ENCODE results near the gene TMEM94. TPM values are rescaled to one million over a fixed set of nuclear protein-coding genes. Genes with fewer than 3 reads are reported as not detected.

TMEM94 gene
- total RNA-seq, 6 experiments from 2014 or later, result 24.2 to 47.1 (median 29.6) TPM

- 83% methylated on average over 7 of the region's 7 CpGs for WGBS (ENCODE audit: insufficient coverage, low coverage, low lambda C conversion rate, missing lambda C conversion rate)
- intact Hi-C loops (cut with DNase I), result no loop called here
- H3K36me3 ChIP-seq, result peaks cover 0 to under 1% (median 0%) of the 10 kb centered on the region in 4 donors
- no peak for ATAC-seq
- H3K4me1 ChIP-seq, result peaks cover 0 to 9% (median 0%) of the 10 kb centered on the region in 4 donors
- DNase-seq, result no peak
- no peak overlapping the region for H3K27ac ChIP-seq
- H3K9me3 ChIP-seq, result no peaks in the 10 kb centered on the region
- no peaks in the 10 kb centered on the region for H3K27me3 ChIP-seq
- no peak for TF ChIP-seq POLR2A (IDR thresholded peaks at IDR 0.05)
- no peak for TF ChIP-seq CTCF (IDR thresholded peaks at IDR 0.05)
- no peak overlapping the region for H3K4me3 ChIP-seq
Measured at GRCh38 chr17:75478508-75478907, 22.1 kb downstream of the TMEM94 start.

DNA sequence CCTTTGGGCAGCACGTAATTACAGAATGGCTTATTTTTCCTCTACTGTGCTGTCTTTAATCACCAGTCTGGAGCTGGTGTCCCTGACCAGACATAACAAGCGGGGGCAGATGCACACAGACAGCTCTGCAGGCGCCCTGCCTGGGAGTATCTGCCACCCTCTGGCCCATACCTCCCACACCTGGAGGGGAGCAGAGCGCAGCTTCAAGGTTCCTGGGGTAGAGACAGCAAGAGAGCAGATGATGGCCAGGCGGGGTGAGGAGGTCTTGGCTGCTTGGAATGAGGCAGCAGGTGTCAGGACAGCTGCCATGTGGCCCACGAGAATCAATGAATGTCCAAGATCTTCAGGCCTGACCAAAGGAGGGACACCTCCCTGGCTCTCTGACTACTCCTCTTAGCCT, 23.8 kb downstream of the TMEM94 start:
- Histone ChIP-seq H3K4me1 (peaks cover 0 to 9% (median 0%) of the 10 kb centered on the region in 4 donors), H3K36me3 (no peaks in the 10 kb centered on the region), H3K27me3 (no peaks in the 10 kb centered on the region), H3K27ac (no peak overlapping the region), H3K4me3 (no peak overlapping the region), H3K9me3 (no peaks in the 10 kb centered on the region)
- WGBS (ENCODE audit: insufficient coverage, low coverage, low lambda C conversion rate, missing lambda C conversion rate), result no CpG with 5 or more reads among the region's 6 CpGs
- intact Hi-C loops (cut with DNase I), result no loop called here
- DNase-seq, result peak in 1 of 3 donors; percentile 39
- no peak for TF ChIP-seq CTCF (IDR thresholded peaks at IDR 0.05)
- TF ChIP-seq POLR2A (IDR thresholded peaks at IDR 0.05), result no peak
- ATAC-seq, result no peak

DNA sequence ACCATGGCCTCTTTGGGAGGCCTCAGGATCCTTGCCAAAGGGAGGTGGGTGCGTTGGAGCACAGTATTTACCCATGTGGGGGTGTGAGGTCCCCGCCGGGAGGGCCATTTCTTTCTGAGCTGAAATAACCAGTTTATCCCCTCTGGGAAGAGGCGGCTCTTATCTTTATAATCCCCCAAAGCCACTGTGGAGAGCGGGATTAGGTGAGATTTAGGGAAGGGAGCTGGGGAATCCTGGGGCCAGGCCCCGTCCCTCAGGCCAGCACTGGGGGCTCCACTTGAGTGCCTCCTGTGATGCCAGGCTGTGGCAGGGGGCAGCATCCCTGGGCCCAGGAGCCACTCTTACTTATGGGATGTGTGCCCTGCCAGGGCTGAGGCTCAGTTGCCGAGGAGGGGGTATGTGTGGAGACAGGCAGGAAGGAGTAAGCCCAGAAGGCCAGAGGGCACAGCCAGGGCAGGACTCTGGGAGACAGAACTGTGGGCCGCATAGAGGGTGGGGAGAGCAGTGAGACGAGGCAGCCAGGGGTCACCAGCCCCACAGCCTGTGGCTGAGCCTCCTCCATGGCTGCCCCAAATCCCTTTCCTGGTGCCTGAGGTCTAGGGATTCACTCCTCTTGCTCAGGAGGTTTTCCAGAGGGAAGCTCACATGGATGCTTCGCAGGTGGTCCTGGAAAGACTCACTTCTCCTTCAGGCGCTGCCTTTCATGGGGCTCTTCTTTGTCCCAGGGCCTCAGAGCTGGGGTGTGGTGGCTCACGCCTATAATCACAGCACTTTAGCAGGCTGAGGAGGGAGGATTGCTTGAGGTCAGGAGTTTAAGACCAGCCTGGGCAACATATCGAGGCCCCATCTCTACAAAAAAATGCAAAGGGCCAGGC, 25.0 kb downstream of the TMEM94 start:
- DNase-seq (peak in 1 of 3 donors; percentile 45), ATAC-seq (peak in 3 of 4 donors; percentile 5 to 35 (median 23))
- no peaks in the 10 kb centered on the region for H3K36me3 ChIP-seq
- intact Hi-C loops (cut with DNase I), result no loop called here
- H3K9me3 ChIP-seq, result no peaks in the 10 kb centered on the region
- H3K27me3 ChIP-seq, result no peaks in the 10 kb centered on the region
- 87% methylated on average over 3 of the region's 13 CpGs for WGBS (ENCODE audit: insufficient coverage, low coverage, low lambda C conversion rate, missing lambda C conversion rate)
- H3K4me3 ChIP-seq, result no peak overlapping the region
- peak overlapping the region in 1 of 3 donors; percentile 1 for H3K27ac ChIP-seq
- TF ChIP-seq CTCF (IDR thresholded peaks at IDR 0.05), result no peak
- TF ChIP-seq POLR2A (IDR thresholded peaks at IDR 0.05), result no peak
- peaks cover 0 to 6% (median 0%) of the 10 kb centered on the region in 4 donors for H3K4me1 ChIP-seq

GRCh38 chr17:75482098-75482942, 25.9 kb downstream of the TMEM94 start:
- no peak for DNase-seq
- no peaks in the 10 kb centered on the region for H3K4me1 ChIP-seq
- no peaks in the 10 kb centered on the region for H3K27me3 ChIP-seq
- H3K27ac ChIP-seq, result no peak overlapping the region
- no peaks in the 10 kb centered on the region for H3K36me3 ChIP-seq
- intact Hi-C loops (cut with DNase I), result no loop called here
- TF ChIP-seq CTCF (IDR thresholded peaks at IDR 0.05) (no peak), POLR2A (IDR thresholded peaks at IDR 0.05) (no peak)
- 80% methylated on average over 13 of the region's 16 CpGs for WGBS (ENCODE audit: insufficient coverage, low coverage, low lambda C conversion rate, missing lambda C conversion rate)
- no peak overlapping the region for H3K4me3 ChIP-seq
- peak in 1 of 4 donors; percentile 25 for ATAC-seq
- no peaks in the 10 kb centered on the region for H3K9me3 ChIP-seq
